K562 (cell line): ENCODE results near the gene ZNF121. TPM values are rescaled to one million over a fixed set of nuclear protein-coding genes. Genes with fewer than 3 reads are reported as not detected.

ENCODE experiments used
- ATF1 ChIP-seq, 2 experiments: fragments of 450-650 bp in 1 of 2; IDR thresholded peaks; 2 replicates each; pipeline ENCODE4 v1.6.1; 2016; ENCODE audit warnings: missing compliant biosample characterization in 1 of 2, missing genetic modification characterization in 1 of 2
- ERF ChIP-seq: fragments of 450-650 bp; formaldehyde crosslinking; IDR thresholded peaks from 2 replicates; pipeline ENCODE4 v1.4.0; 2020; ENCODE audit warnings: mild to moderate bottlenecking, mixed read lengths
- FOXM1 ChIP-seq, 2 experiments: fragments of 450-650 bp in 1 of 2; sonication (generic) in 1 of 2; formaldehyde crosslinking in 1 of 2; IDR thresholded peaks; 2 replicates each; pipeline versions ENCODE4 v1.6.1 to v1.9.0; 2017 to 2022; ENCODE audit warnings: low read depth in 2 of 2, mild to moderate bottlenecking in 2 of 2, missing genetic modification reagents in 1 of 2, moderate library complexity in 1 of 2
- GATAD2A ChIP-seq: fragments of 450-650 bp; IDR thresholded peaks from 2 replicates; pipeline ENCODE4 v1.6.1; 2017
- RAD51 ChIP-seq: fragments of 450-650 bp; IDR thresholded peaks from 2 replicates; pipeline ENCODE4 v1.7.1; 2016; ENCODE audit warnings: low read depth, mild to moderate bottlenecking, borderline replicate concordance
- RCOR1 ChIP-seq, 2 experiments: IDR thresholded peaks; 2 replicates each; pipeline ENCODE4 v1.6.1; 2012; ENCODE audit warnings: low read depth in 2 of 2, low read length in 2 of 2, borderline replicate concordance in 1 of 2, improper control_type of control experiment in 1 of 2
- ZNF121 ChIP-seq: sonication (generic); formaldehyde crosslinking; conservative IDR thresholded peaks from 2 replicates; pipeline ENCODE4 v1.8.0; 2022; ENCODE audit warnings: missing genetic modification reagents
- ZNF695 ChIP-seq: fragments of 450-650 bp; formaldehyde crosslinking; IDR thresholded peaks from 2 replicates; pipeline ENCODE4 v1.4.0; 2020; ENCODE audit warnings: mild to moderate bottlenecking, moderate library complexity
- ZNF766 ChIP-seq: fragments of 200-800 bp; sonication (Bioruptor generic); conservative IDR thresholded peaks from 2 replicates; pipeline ENCODE4 v1.6.1; 2016; ENCODE audit warnings: missing genetic modification characterization, missing compliant biosample characterization
- polyA plus RNA-seq, 8 experiments: library from polyadenylated mRNA; depleted of rRNA in 4 of 8; stranded (reverse) in 5 of 8; unstranded in 3 of 8; fragments of >200 nt; fragmentation: Nextera tagmentation in 2 of 8; fragmentation: Illumina TruSeq in 1 of 8; extraction: Ambion mirVana in 2 of 8; extraction: Trizol in 1 of 8; gene quantifications; 2 replicates each; pipeline versions ENCODE4 v1.2.1 to v1.2.3, GENCODE V29; 2011 to 2014; ENCODE audit warnings: inconsistent platforms in 1 of 8, missing spikeins in 1 of 8
- total RNA-seq, 7 experiments: library from RNA; depleted of rRNA in 6 of 7; stranded (reverse); fragments of >200 nt in 6 of 7; fragmentation: Illumina TruSeq in 2 of 7; extraction: Trizol in 2 of 7; gene quantifications; 2 replicates each; pipeline versions ENCODE4 v1.2.1 to v1.2.3, GENCODE V29; 2011 to 2021; ENCODE audit warnings: low replicate concordance in 1 of 7
- TF ChIP-seq, protein P1 (sequence below): sonication (generic); formaldehyde crosslinking; IDR thresholded peaks from 2 replicates; pipeline ENCODE4 v1.8.1; 2023; ENCODE audit warnings: missing genetic modification reagents, mild to moderate bottlenecking, borderline replicate concordance
- TF ChIP-seq, protein P2 (sequence below): sonication (generic); formaldehyde crosslinking; IDR thresholded peaks from 2 replicates; pipeline ENCODE4 v1.8.0; 2022; ENCODE audit warnings: mild to moderate bottlenecking, missing genetic modification reagents
- TF ChIP-seq, protein P3 (sequence below): sonication (generic); formaldehyde crosslinking; IDR thresholded peaks from 2 replicates; pipeline ENCODE4 v1.8.0; 2022; ENCODE audit warnings: mild to moderate bottlenecking, missing genetic modification reagents
- TF ChIP-seq, protein P4 (sequence below): fragments of 200-800 bp; sonication (Bioruptor generic); IDR thresholded peaks from 2 replicates; pipeline ENCODE4 v1.6.1; 2017; ENCODE audit warnings: missing genetic modification characterization, missing compliant biosample characterization
- TF ChIP-seq, protein P5 (sequence below): conservative IDR thresholded peaks from 2 replicates; pipeline ENCODE4 v1.6.1; 2011; ENCODE audit warnings: low read depth, mild to moderate bottlenecking, low read length; ENCODE audit not compliant: control insufficient read depth
- TF ChIP-seq, protein P6 (sequence below): fragments of 250-450 bp; sonication (Bioruptor Pico); IDR thresholded peaks from 2 replicates; pipeline ENCODE4 v1.6.1; 2021; ENCODE audit warnings: mild to moderate bottlenecking

Gene ZNF121
- total and polyA plus RNA-seq, 9 of the 15 experiments (the other 6 are each of a cell fraction or from before 2014, with no cell fraction given) = 14.6 to 115 (median 33.4) TPM

DNA sequence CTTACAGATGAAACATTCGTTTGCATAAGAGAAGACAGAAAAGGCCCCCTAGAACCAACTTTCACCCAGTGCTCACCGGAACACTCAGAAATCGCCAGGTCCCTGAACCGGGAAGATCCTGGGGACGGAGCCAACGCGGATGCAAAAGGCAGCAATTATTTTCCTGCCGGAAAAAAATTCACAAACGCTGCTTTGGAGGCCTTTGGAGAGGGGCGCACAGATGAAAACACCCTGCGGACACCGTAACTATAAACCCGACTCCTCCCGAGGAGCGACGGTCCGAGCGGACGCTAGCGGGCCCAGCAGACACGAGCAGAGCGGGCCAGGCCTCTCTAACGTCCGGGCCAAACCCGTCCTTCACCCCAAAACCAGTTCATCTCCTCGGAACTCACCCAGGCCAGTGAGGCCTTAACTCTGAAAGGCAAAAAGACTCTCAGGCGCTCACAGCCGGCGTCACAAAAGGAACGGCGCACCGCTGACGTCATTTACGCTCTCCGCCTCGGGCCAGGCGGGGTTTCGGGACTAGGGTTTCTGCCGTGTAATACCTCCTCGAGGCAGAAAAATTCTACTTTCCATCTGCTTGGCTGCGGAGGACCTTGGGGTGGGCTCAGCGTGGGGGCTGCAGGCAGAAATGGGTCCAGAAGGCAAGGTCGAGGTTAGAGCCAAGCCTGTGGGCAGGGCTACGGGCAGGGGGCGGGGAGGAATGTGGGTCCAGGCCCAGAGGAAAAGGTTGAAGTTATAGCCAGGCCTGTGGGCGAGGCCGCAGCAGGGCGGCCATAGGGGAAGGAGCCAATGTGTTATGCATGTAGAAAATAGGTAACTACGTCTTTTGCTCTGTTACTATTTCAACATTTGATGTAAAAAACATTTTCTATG is 45.9 kb downstream of the ZNF121 start, which contains the start of gene ZNF426 (continued):
- TF ChIP-seq ZNF121 (CRISPR knock-in tag) (no peak), ZNF766 (CRISPR knock-in tag) (no peak), ERF (CRISPR knock-in tag) (no peak), RAD51 (no peak; the same call in 1 of the 2 replicates), GATAD2A (no peak), ATF1 (CRISPR knock-in tag; IDR thresholded peaks at IDR 0.05) (peak; percentile 98), ATF1 (tag; IDR thresholded peaks at IDR 0.05) (peak; percentile 100), RCOR1 (IDR thresholded peaks at IDR 0.05; ENCODE audit: borderline replicate concordance in 1 of 2, low read depth in 2 of 2, low read length in 2 of 2) (no peak), ZNF695 (no peak), FOXM1 (IDR thresholded peaks at IDR 0.05; ENCODE audit: low read depth) (0 out of 2 replicates have a peak, but pooled peaks have one; percentile 34), FOXM1 (CRISPR knock-in tag; IDR thresholded peaks at IDR 0.05; ENCODE audit: low read depth) (no peak)
- TF ChIP-seq, protein P1, sequence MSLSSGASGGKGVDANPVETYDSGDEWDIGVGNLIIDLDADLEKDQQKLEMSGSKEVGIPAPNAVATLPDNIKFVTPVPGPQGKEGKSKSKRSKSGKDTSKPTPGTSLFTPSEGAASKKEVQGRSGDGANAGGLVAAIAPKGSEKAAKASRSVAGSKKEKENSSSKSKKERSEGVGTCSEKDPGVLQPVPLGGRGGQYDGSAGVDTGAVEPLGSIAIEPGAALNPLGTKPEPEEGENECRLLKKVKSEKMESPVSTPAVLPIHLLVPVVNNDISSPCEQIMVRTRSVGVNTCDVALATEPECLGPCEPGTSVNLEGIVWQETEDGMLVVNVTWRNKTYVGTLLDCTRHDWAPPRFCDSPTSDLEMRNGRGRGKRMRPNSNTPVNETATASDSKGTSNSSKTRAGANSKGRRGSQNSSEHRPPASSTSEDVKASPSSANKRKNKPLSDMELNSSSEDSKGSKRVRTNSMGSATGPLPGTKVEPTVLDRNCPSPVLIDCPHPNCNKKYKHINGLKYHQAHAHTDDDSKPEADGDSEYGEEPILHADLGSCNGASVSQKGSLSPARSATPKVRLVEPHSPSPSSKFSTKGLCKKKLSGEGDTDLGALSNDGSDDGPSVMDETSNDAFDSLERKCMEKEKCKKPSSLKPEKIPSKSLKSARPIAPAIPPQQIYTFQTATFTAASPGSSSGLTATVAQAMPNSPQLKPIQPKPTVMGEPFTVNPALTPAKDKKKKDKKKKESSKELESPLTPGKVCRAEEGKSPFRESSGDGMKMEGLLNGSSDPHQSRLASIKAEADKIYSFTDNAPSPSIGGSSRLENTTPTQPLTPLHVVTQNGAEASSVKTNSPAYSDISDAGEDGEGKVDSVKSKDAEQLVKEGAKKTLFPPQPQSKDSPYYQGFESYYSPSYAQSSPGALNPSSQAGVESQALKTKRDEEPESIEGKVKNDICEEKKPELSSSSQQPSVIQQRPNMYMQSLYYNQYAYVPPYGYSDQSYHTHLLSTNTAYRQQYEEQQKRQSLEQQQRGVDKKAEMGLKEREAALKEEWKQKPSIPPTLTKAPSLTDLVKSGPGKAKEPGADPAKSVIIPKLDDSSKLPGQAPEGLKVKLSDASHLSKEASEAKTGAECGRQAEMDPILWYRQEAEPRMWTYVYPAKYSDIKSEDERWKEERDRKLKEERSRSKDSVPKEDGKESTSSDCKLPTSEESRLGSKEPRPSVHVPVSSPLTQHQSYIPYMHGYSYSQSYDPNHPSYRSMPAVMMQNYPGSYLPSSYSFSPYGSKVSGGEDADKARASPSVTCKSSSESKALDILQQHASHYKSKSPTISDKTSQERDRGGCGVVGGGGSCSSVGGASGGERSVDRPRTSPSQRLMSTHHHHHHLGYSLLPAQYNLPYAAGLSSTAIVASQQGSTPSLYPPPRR (CRISPR knock-in tag) = no peak
- TF ChIP-seq, protein P2, sequence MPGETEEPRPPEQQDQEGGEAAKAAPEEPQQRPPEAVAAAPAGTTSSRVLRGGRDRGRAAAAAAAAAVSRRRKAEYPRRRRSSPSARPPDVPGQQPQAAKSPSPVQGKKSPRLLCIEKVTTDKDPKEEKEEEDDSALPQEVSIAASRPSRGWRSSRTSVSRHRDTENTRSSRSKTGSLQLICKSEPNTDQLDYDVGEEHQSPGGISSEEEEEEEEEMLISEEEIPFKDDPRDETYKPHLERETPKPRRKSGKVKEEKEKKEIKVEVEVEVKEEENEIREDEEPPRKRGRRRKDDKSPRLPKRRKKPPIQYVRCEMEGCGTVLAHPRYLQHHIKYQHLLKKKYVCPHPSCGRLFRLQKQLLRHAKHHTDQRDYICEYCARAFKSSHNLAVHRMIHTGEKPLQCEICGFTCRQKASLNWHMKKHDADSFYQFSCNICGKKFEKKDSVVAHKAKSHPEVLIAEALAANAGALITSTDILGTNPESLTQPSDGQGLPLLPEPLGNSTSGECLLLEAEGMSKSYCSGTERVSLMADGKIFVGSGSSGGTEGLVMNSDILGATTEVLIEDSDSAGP (CRISPR knock-in tag) = no peak
- TF ChIP-seq, protein P3, sequence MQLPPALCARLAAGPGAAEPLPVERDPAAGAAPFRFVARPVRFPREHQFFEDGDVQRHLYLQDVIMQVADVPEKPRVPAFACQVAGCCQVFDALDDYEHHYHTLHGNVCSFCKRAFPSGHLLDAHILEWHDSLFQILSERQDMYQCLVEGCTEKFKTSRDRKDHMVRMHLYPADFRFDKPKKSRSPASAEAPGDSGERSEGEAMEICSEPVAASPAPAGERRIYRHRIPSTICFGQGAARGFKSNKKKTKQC (CRISPR knock-in tag) = peak; percentile 72; the same call in 1 of the 2 replicates
- TF ChIP-seq, protein P4, sequence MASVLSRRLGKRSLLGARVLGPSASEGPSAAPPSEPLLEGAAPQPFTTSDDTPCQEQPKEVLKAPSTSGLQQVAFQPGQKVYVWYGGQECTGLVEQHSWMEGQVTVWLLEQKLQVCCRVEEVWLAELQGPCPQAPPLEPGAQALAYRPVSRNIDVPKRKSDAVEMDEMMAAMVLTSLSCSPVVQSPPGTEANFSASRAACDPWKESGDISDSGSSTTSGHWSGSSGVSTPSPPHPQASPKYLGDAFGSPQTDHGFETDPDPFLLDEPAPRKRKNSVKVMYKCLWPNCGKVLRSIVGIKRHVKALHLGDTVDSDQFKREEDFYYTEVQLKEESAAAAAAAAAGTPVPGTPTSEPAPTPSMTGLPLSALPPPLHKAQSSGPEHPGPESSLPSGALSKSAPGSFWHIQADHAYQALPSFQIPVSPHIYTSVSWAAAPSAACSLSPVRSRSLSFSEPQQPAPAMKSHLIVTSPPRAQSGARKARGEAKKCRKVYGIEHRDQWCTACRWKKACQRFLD (CRISPR knock-in tag) = no peak
- TF ChIP-seq, protein P5, sequence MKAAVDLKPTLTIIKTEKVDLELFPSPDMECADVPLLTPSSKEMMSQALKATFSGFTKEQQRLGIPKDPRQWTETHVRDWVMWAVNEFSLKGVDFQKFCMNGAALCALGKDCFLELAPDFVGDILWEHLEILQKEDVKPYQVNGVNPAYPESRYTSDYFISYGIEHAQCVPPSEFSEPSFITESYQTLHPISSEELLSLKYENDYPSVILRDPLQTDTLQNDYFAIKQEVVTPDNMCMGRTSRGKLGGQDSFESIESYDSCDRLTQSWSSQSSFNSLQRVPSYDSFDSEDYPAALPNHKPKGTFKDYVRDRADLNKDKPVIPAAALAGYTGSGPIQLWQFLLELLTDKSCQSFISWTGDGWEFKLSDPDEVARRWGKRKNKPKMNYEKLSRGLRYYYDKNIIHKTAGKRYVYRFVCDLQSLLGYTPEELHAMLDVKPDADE = no peak
- TF ChIP-seq, protein P6, sequence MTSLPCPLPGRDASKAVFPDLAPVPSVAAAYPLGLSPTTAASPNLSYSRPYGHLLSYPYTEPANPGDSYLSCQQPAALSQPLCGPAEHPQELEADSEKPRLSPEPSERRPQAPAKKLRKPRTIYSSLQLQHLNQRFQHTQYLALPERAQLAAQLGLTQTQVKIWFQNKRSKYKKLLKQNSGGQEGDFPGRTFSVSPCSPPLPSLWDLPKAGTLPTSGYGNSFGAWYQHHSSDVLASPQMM (CRISPR knock-in tag) = no peak
